BE2C (cell line): ENCODE measurements around the gene HOXD10.

Experiments used
- DNase-seq: peaks from one replicate; pipeline ENCODE4 v3.0.0-alpha.2; 2020
- H3K27me3 ChIP-seq: fragments of 250-450 bp; sonication (Bioruptor Pico); 2 replicates; pipeline ENCODE4 v1.5.1; 2020; ENCODE audit warnings: mild to moderate bottlenecking
- H3K36me3 ChIP-seq: fragments of 250-450 bp; sonication (Bioruptor Pico); 2 replicates; pipeline ENCODE4 v1.5.1; 2020; ENCODE audit warnings: mild to moderate bottlenecking
- H3K4me1 ChIP-seq: fragments of 250-450 bp; sonication (Bioruptor Pico); 2 replicates; pipeline ENCODE4 v1.5.1; 2020
- H3K4me3 ChIP-seq: 2 replicates; pipeline ENCODE4 v1.5.1; 2011; ENCODE audit warnings: low read depth, low read length
- H3K9me3 ChIP-seq: fragments of 250-450 bp; sonication (Bioruptor Pico); 2 replicates; pipeline ENCODE4 v1.5.1; 2020
- CTCF ChIP-seq: IDR thresholded peaks from 2 replicates; pipeline ENCODE4 v1.5.1; 2012; ENCODE audit warnings: mild to moderate bottlenecking, low read depth, low read length

HOXD10 gene

DNA sequence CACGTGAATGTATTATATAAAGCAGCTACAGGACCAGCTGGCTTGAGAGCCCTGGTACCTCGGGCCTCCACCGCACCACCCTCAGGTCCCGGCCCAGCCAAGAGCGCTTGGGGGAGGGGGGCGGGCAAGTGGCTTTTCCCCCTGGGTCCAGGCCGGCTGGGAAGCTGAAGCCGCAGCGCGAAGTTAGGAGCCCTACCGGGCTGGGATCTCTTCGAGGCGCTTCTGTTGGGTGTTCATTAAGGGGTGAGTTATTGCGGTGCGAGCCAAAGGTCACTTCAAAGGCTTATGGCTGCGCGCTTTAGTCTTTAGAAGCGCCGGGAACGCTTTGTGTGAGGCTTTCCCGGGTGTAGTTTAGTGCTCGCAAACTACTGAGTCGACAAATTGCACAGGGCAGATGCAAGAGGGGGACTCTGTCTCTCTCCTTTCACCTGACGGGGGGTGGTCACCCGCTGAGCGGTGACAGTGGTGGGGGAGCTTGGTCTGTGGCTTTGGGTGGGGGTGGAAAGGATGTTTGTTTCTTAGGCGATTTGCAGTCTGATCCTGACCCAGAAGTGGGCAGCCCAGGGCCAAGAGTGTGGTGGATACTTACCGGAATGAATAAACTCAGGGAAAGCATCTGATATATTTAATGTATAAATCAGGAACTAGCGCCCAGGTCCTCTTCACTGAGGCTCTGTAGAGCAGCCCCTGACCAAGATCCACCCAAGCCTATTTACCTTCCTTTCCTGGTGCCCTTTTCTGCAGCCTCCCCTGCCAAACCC, 46.5 kb downstream of the HOXD10 start:
- Histone ChIP-seq H3K4me3 (no peak overlapping the region), H3K4me1 (no peaks in the 10 kb centered on the region), H3K27me3 (no peaks in the 10 kb centered on the region), H3K36me3 (no peaks in the 10 kb centered on the region), H3K9me3 (no peaks in the 10 kb centered on the region)
- no peak for TF ChIP-seq CTCF
- no peak for DNase-seq

- Histone ChIP-seq H3K36me3 (no peaks in the 10 kb centered on the region), H3K4me3 (no peak overlapping the region), H3K27me3 (no peaks in the 10 kb centered on the region), H3K4me1 (no peaks in the 10 kb centered on the region), H3K9me3 (no peaks in the 10 kb centered on the region)
- no peak for DNase-seq
- TF ChIP-seq CTCF = no peak
These were observed 47.1 kb downstream of the HOXD10 start for GRCh38 chr2:176163672-176164056.

DNA sequence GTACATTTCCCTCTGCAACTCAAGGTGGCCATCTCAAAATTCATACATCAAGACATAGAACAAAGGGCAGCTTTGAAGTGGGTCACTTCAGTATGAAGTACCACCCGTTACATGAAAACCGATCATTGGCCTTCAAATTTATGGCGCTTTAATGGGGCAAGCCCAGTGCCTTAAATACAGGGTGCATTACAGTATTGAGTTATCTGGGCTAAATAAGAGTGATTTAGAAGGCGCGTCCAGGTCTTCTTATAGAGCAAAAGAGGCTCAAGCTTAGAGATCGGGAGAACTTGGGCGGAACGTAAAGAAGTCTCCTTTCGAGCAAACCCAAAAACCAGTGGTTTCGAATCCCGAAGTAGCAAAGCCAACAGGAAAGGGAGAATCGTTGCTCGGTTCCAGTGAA, 47.6 kb downstream of the HOXD10 start:
- Histone ChIP-seq H3K27me3 (no peaks in the 10 kb centered on the region), H3K36me3 (no peaks in the 10 kb centered on the region), H3K4me3 (no peak overlapping the region), H3K9me3 (no peaks in the 10 kb centered on the region), H3K4me1 (no peaks in the 10 kb centered on the region)
- TF ChIP-seq CTCF = no peak
- DNase-seq = no peak

DNA sequence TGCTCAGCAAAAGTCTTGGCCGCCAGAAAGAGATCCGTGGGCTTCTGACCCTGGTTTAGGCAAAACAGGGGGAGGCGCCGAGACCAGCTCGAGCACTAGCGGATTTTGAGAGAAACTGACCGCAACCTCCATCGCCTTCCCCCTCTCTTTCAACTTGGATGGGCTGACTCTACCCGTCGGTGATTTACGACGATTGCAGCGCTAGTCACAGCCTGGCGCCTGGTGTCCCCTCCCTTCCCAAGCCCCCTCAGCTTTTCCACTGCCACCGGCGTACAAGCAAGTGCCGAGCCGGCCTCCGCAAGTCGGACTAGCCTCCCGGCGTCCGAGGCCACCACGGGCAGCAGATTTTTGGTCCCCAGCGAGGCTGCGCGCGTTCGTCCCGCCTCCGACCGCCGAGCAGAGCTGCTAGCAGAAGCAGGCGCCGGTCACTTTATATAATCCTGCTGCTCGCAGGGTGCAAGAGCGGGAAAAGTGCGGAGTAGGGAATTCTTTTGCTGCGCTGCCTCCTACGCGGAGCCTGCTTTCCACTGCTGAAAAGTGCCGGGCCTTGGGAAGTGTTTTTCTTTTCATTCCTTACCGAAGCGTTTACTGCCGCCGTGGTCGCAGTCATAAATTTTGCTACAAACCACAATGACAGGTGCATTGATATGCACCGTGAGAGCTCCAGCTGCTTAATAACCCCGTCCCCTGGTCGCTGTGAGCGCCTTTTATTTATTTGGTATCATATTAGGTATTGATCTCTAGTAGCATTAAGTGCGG, 48.2 kb downstream of the HOXD10 start:
- Histone ChIP-seq H3K27me3 (no peaks in the 10 kb centered on the region), H3K4me3 (no peak overlapping the region), H3K36me3 (no peaks in the 10 kb centered on the region), H3K9me3 (no peaks in the 10 kb centered on the region), H3K4me1 (no peaks in the 10 kb centered on the region)
- DNase-seq = no peak
- no peak for TF ChIP-seq CTCF

GRCh38 chr2:176165370-176166050, 48.9 kb downstream of the HOXD10 start:
- H3K27me3 ChIP-seq = no peaks in the 10 kb centered on the region

More at GRCh38 chr2:176165370-176166050, 48.9 kb downstream of the HOXD10 start:
- Histone ChIP-seq H3K9me3 (no peaks in the 10 kb centered on the region), H3K4me3 (no peak overlapping the region), H3K4me1 (no peaks in the 10 kb centered on the region), H3K36me3 (no peaks in the 10 kb centered on the region)
- DNase-seq = no peak
- no peak for TF ChIP-seq CTCF
